Measurements from ENCODE around the gene COL16A1.
A peak's percentile ranks its signal among the peaks of the same experiment; 100 is the strongest.

COL16A1 gene

DNA sequence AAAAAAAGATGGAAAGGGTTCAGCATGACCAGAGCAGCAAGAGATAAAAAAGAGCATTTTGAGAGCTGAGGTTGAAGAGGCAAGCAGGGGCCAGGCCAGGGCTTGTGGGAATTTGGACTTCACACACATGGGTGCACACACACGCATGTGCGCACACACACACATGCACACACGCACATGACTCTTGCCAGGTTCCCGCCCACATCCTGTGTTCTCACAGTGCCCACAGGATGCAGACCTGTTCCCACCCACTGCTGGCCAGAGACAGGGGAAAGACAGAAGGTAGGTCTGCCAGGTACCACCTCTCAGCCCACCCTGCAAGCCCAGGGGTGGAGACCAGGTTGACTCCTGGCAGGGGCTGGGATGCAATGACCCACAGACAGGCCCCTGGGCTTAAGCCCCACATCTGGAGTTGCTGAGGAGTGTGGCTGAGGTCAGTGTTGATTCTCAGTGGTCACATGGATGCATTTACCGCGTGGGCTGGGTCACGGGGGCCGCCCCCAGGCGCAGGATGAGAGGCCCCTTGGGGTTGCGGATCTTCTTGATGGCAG lies 4.4 kb downstream of the COL16A1 start (continued):
- TF ChIP-seq ZNF24 (tag by site-specific recombination; IDR thresholded peaks at IDR 0.05) = no peak
- TF ChIP-seq, protein P1, sequence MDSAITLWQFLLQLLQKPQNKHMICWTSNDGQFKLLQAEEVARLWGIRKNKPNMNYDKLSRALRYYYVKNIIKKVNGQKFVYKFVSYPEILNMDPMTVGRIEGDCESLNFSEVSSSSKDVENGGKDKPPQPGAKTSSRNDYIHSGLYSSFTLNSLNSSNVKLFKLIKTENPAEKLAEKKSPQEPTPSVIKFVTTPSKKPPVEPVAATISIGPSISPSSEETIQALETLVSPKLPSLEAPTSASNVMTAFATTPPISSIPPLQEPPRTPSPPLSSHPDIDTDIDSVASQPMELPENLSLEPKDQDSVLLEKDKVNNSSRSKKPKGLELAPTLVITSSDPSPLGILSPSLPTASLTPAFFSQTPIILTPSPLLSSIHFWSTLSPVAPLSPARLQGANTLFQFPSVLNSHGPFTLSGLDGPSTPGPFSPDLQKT (IDR thresholded peaks at IDR 0.05; ENCODE audit: borderline replicate concordance, low read depth, low read length) = no peak
- TF ChIP-seq SCRT1 (tag by site-specific recombination; IDR thresholded peaks at IDR 0.05; ENCODE audit: borderline replicate concordance) = no peak

DNA sequence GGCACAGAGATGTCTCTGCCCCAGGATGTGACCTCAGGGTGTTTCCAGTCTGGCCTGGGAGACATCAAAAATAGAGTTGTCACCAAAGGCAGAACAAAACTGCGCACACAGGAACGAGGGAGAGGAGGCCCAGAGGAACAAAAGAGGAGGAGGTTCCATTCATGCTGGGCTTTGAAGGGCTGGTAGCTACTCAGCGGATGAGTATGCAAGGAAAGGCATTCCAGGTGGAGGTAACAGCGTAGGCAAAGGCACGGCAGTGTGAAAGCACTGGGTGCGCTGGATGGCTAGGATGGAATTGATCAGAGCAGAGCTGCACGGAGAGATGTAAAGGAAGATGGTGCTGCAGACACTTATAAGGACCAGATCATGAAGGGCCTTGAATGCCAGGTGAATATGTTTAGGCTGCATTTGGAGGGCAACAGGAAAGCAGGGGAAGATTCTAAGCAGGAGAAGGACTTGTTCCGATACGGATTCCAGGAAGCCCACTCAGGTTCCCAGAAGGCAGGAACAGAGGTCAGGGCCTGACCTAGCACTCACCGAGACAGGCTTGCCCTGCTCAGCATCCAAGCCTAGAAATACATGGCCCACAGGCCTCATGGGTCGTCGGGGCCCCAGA lies 6.3 kb downstream of the COL16A1 start:
- no peak overlapping the region for H3K4me3 ChIP-seq (ENCODE audit: low read depth, low read length)

DNA sequence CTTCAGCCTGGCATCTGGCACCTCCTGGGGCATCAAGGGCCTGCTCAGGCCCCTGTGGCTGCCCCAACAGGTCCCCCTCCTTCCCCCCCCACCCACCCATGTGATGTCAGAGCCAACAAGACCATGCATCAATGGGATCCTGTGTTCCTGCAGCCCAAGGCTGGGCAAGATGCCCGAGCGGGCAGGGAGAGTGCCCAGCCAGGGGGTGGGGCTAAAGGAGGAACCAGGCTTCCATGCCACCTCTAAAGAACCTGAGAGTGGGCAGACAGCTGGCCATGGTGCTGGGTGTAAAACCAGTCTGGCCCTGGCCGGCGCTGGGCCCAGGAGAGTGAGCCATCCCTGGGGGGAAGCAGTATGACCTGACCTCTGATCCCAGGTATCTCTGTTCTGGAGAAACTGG lies 7.6 kb downstream of the COL16A1 start:
- H3K36me3 ChIP-seq (ENCODE audit: control insufficient read depth in 2 of 2, insufficient read depth in 1 of 2, low read length in 2 of 2) = no peaks in the 10 kb centered on the region
- H3K4me3 ChIP-seq (ENCODE audit: low read depth, low read length) = no peak overlapping the region
- CTCF ChIA-PET = interaction anchor here (1.4 kb wide), 1 partner anchor 9 kb away, joined by 3 read pairs; no protein-coding TSS in a partner anchor
- H3K4me1 ChIP-seq (ENCODE audit: control insufficient read depth, insufficient read depth, low read length) = peaks cover 3% of the 10 kb centered on the region
- POLR2A ChIA-PET = no interaction called here
- H3K27ac ChIP-seq (ENCODE audit: extremely low read depth, low read depth, low read length) = no peak overlapping the region
- TF ChIP-seq ZNF785 (tag by site-specific recombination; IDR thresholded peaks at IDR 0.05) (no peak), ZNF654 (tag by site-specific recombination; IDR thresholded peaks at IDR 0.05; ENCODE audit: low read depth) (no peak), ZNF747 (tag by site-specific recombination; IDR thresholded peaks at IDR 0.05) (no peak), HOXC10 (CRISPR knock-in tag; IDR thresholded peaks at IDR 0.05) (no peak), ZIC2 (tag by site-specific recombination; IDR thresholded peaks at IDR 0.05) (no peak), ZFP3 (tag by site-specific recombination; IDR thresholded peaks at IDR 0.05; ENCODE audit: low read depth) (no peak), GLI4 (tag by site-specific recombination; IDR thresholded peaks at IDR 0.05) (no peak), ZNF837 (tag by site-specific recombination; IDR thresholded peaks at IDR 0.05) (no peak), ZNF221 (tag by site-specific recombination; IDR thresholded peaks at IDR 0.05; ENCODE audit: borderline replicate concordance) (no peak), ZNF623 (tag by site-specific recombination; IDR thresholded peaks at IDR 0.05) (no peak), ZNF558 (tag by site-specific recombination; IDR thresholded peaks at IDR 0.05) (no peak), ZSCAN23 (tag by site-specific recombination; IDR thresholded peaks at IDR 0.05) (no peak), ZNF624 (tag by site-specific recombination; IDR thresholded peaks at IDR 0.05) (no peak)
- TF ChIP-seq, protein P2, sequence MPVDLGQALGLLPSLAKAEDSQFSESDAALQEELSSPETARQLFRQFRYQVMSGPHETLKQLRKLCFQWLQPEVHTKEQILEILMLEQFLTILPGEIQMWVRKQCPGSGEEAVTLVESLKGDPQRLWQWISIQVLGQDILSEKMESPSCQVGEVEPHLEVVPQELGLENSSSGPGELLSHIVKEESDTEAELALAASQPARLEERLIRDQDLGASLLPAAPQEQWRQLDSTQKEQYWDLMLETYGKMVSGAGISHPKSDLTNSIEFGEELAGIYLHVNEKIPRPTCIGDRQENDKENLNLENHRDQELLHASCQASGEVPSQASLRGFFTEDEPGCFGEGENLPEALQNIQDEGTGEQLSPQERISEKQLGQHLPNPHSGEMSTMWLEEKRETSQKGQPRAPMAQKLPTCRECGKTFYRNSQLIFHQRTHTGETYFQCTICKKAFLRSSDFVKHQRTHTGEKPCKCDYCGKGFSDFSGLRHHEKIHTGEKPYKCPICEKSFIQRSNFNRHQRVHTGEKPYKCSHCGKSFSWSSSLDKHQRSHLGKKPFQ (tag by site-specific recombination; IDR thresholded peaks at IDR 0.05) = no peak
- TF ChIP-seq, protein P3, sequence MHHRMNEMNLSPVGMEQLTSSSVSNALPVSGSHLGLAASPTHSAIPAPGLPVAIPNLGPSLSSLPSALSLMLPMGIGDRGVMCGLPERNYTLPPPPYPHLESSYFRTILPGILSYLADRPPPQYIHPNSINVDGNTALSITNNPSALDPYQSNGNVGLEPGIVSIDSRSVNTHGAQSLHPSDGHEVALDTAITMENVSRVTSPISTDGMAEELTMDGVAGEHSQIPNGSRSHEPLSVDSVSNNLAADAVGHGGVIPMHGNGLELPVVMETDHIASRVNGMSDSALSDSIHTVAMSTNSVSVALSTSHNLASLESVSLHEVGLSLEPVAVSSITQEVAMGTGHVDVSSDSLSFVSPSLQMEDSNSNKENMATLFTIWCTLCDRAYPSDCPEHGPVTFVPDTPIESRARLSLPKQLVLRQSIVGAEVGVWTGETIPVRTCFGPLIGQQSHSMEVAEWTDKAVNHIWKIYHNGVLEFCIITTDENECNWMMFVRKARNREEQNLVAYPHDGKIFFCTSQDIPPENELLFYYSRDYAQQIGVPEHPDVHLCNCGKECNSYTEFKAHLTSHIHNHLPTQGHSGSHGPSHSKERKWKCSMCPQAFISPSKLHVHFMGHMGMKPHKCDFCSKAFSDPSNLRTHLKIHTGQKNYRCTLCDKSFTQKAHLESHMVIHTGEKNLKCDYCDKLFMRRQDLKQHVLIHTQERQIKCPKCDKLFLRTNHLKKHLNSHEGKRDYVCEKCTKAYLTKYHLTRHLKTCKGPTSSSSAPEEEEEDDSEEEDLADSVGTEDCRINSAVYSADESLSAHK (tag by site-specific recombination; IDR thresholded peaks at IDR 0.05) = no peak
- no peaks in the 10 kb centered on the region for H3K9me3 ChIP-seq (ENCODE audit: control insufficient read depth, insufficient read depth, low read depth, low read length)

More for the DNA sequence above, 6.3 kb downstream of the COL16A1 start:
- no peak for TF ChIP-seq ZNF423 (tag by site-specific recombination; IDR thresholded peaks at IDR 0.05)
- TF ChIP-seq, protein P4, sequence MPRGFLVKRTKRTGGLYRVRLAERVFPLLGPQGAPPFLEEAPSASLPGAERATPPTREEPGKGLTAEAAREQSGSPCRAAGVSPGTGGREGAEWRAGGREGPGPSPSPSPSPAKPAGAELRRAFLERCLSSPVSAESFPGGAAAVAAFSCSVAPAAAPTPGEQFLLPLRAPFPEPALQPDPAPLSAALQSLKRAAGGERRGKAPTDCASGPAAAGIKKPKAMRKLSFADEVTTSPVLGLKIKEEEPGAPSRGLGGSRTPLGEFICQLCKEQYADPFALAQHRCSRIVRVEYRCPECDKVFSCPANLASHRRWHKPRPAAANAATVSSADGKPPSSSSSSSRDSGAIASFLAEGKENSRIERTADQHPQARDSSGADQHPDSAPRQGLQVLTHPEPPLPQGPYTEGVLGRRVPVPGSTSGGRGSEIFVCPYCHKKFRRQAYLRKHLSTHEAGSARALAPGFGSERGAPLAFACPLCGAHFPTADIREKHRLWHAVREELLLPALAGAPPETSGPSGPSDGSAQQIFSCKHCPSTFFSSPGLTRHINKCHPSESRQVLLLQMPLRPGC (tag by site-specific recombination; IDR thresholded peaks at IDR 0.05) = no peak
- TF ChIP-seq ZNF404 (tag by site-specific recombination; IDR thresholded peaks at IDR 0.05) = no peak
- TF ChIP-seq ZNF600 (tag by site-specific recombination; IDR thresholded peaks at IDR 0.05) = peak; percentile 90
- TF ChIP-seq GLI4 (tag by site-specific recombination; IDR thresholded peaks at IDR 0.05) = peak; percentile 81; the same call in 1 of the 2 replicates
- POLR2A ChIA-PET = no interaction called here
- CTCF ChIA-PET = interaction anchor here (0.5 to 1.4 kb wide), 8 partner anchors 8 to 1296 kb away, joined by 3 to 4 read pairs (median 3); no protein-coding TSS in a partner anchor
- H3K4me1 ChIP-seq (ENCODE audit: control insufficient read depth, insufficient read depth, low read length) = peaks cover 3% of the 10 kb centered on the region
- H3K27ac ChIP-seq (ENCODE audit: extremely low read depth, low read depth, low read length) = no peak overlapping the region
- no peaks in the 10 kb centered on the region for H3K9me3 ChIP-seq (ENCODE audit: control insufficient read depth, insufficient read depth, low read depth, low read length)
- H3K36me3 ChIP-seq (ENCODE audit: control insufficient read depth in 2 of 2, insufficient read depth in 1 of 2, low read length in 2 of 2) = no peaks in the 10 kb centered on the region
